Measurements from ENCODE around the gene TMEM222. TPM values are rescaled to one million over a fixed set of nuclear protein-coding genes. Genes with fewer than 3 reads are reported as not detected.

TMEM222 gene
- polyA plus RNA-seq, 1 donor (not counting 4 experiments of a cell fraction or from before 2014, with no cell fraction given) = 23.7 TPM

GRCh38 chr1:27338751-27339150 lies 16.8 kb downstream of the TMEM222 start:
- H4K20me1 ChIP-seq (ENCODE audit: control insufficient read depth, extremely low read depth, insufficient read depth, low read length) = no peaks in the 10 kb centered on the region
- no peaks in the 10 kb centered on the region for H3K9me1 ChIP-seq (ENCODE audit: control insufficient read depth, extremely low read depth, insufficient read depth, low read length)
- H3K9me3 ChIP-seq (ENCODE audit: control insufficient read depth, low read depth, low read length) = no peaks in the 10 kb centered on the region
- no peak overlapping the region for H3K27ac ChIP-seq (ENCODE audit: control insufficient read depth, insufficient read depth, low read length)
- no peak overlapping the region for H3K4me3 ChIP-seq (ENCODE audit: control insufficient read depth in 2 of 3, extremely low read depth in 1 of 3, insufficient read depth in 2 of 3, low read depth in 1 of 3, low read length in 3 of 3)
- no peak for FAIRE-seq
- H3K36me3 ChIP-seq (ENCODE audit: control insufficient read depth in 2 of 2, extremely low read depth in 1 of 2, insufficient read depth in 2 of 2, low read length in 2 of 2) = peaks cover 13 to 20% of the 10 kb centered on the region in 2 experiments
- peaks cover 25% of the 10 kb centered on the region for H3K4me1 ChIP-seq (ENCODE audit: control insufficient read depth, extremely low read depth, insufficient read depth, low read length)
- no peak overlapping the region for H3K9ac ChIP-seq (ENCODE audit: control insufficient read depth, extremely low read depth, insufficient read depth, low read length)
- peaks cover 7% of the 10 kb centered on the region for H3K79me2 ChIP-seq (ENCODE audit: control insufficient read depth, insufficient read depth, low read length)
- dilution Hi-C loops (cut with MboI; ENCODE audit: extremely low pct_ligation_motif_present, low sequenced_read_pairs) = no loop called here
- TF ChIP-seq, protein P1, sequence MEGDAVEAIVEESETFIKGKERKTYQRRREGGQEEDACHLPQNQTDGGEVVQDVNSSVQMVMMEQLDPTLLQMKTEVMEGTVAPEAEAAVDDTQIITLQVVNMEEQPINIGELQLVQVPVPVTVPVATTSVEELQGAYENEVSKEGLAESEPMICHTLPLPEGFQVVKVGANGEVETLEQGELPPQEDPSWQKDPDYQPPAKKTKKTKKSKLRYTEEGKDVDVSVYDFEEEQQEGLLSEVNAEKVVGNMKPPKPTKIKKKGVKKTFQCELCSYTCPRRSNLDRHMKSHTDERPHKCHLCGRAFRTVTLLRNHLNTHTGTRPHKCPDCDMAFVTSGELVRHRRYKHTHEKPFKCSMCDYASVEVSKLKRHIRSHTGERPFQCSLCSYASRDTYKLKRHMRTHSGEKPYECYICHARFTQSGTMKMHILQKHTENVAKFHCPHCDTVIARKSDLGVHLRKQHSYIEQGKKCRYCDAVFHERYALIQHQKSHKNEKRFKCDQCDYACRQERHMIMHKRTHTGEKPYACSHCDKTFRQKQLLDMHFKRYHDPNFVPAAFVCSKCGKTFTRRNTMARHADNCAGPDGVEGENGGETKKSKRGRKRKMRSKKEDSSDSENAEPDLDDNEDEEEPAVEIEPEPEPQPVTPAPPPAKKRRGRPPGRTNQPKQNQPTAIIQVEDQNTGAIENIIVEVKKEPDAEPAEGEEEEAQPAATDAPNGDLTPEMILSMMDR (optimal IDR thresholded peaks at IDR 0.05 in 1 of 3, IDR thresholded peaks at IDR 0.05 in 1 of 3, conservative IDR thresholded peaks at IDR 0.05 in 1 of 3; ENCODE audit: extremely low read depth in 1 of 3, insufficient read depth in 2 of 3, low read length in 3 of 3) = no peak
- no peak for TF ChIP-seq EZH2 (IDR thresholded peaks at IDR 0.05; ENCODE audit: low read length)
- H3K27me3 ChIP-seq (ENCODE audit: control insufficient read depth, extremely low read depth, insufficient read depth, low read length) = no peaks in the 10 kb centered on the region
- H3K4me2 ChIP-seq (ENCODE audit: control insufficient read depth, extremely low read depth, insufficient read depth, low read depth, low read length) = no peak overlapping the region
- H2AFZ ChIP-seq (ENCODE audit: control insufficient read depth, low read length) = no peak overlapping the region
- no peak for DNase-seq (ENCODE audit: low read depth, low spot score)

DNA sequence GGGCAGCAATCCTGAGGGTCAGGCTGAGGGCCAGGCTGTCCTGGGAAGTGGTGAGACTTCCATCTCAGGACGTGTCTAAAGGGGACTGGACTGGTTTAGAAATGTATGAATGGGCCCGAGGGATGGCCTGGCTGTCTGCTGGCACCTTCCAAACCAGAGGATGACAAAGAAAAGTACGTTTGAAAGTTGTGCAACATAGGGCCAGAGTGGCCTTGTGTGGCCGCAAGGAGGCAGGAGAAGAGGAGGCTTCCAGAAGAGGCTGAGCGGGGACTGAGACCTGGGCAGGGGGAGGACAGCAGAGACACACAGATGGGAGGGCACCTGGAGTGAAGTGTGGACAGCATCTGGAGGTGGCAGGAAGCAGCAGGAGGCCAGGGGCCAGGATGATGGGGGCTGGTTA lies 17.2 kb downstream of the TMEM222 start:
- H3K36me3 ChIP-seq (ENCODE audit: control insufficient read depth in 2 of 2, extremely low read depth in 1 of 2, insufficient read depth in 2 of 2, low read length in 2 of 2) = peaks cover 8 to 17% of the 10 kb centered on the region in 2 experiments
- TF ChIP-seq, protein P1 (optimal IDR thresholded peaks at IDR 0.05 in 1 of 3, IDR thresholded peaks at IDR 0.05 in 1 of 3, conservative IDR thresholded peaks at IDR 0.05 in 1 of 3; ENCODE audit: extremely low read depth in 1 of 3, insufficient read depth in 2 of 3, low read length in 3 of 3) = no peak
- no peak for TF ChIP-seq EZH2 (IDR thresholded peaks at IDR 0.05; ENCODE audit: low read length)
- H3K4me3 ChIP-seq (ENCODE audit: control insufficient read depth in 2 of 3, extremely low read depth in 1 of 3, insufficient read depth in 2 of 3, low read depth in 1 of 3, low read length in 3 of 3) = no peak overlapping the region
- H3K27me3 ChIP-seq (ENCODE audit: control insufficient read depth, extremely low read depth, insufficient read depth, low read length) = no peaks in the 10 kb centered on the region
- peaks cover 7% of the 10 kb centered on the region for H3K79me2 ChIP-seq (ENCODE audit: control insufficient read depth, insufficient read depth, low read length)
- FAIRE-seq (no peak), DNase-seq (ENCODE audit: low read depth, low spot score) (no peak)
- H4K20me1 ChIP-seq (ENCODE audit: control insufficient read depth, extremely low read depth, insufficient read depth, low read length) = no peaks in the 10 kb centered on the region
- H3K9ac ChIP-seq (ENCODE audit: control insufficient read depth, extremely low read depth, insufficient read depth, low read length) = no peak overlapping the region
- H2AFZ ChIP-seq (ENCODE audit: control insufficient read depth, low read length) = no peak overlapping the region
- dilution Hi-C loops (cut with MboI; ENCODE audit: extremely low pct_ligation_motif_present, low sequenced_read_pairs) = no loop called here
- H3K27ac ChIP-seq (ENCODE audit: control insufficient read depth, insufficient read depth, low read length) = no peak overlapping the region
- no peak overlapping the region for H3K4me2 ChIP-seq (ENCODE audit: control insufficient read depth, extremely low read depth, insufficient read depth, low read depth, low read length)
- no peaks in the 10 kb centered on the region for H3K9me3 ChIP-seq (ENCODE audit: control insufficient read depth, low read depth, low read length)
- H3K4me1 ChIP-seq (ENCODE audit: control insufficient read depth, extremely low read depth, insufficient read depth, low read length) = peaks cover 28% of the 10 kb centered on the region
- H3K9me1 ChIP-seq (ENCODE audit: control insufficient read depth, extremely low read depth, insufficient read depth, low read length) = no peaks in the 10 kb centered on the region

All from keratinocyte (primary cell).